ENCODE measurements around the gene CDH4.

The CDH4 gene

DNA sequence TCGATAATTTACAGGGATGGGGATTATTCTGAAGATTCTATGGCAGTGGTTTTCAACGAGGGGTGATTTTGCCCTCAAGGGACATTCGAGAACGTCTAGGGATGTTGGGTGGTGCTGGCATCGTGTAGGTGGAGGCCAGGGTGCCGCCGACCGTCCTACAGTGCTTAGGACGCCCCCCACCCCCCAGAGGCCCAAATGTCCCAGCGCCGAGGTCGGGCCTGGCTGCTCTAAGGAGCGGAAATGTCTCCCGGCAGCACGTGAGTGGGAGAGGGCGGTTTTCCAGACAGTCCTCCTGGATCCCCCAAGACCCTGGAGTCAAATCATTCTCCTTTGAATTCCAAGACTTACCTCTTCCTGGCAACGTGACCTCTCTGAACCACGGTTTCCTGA lies 101.9 kb downstream of the CDH4 start:
- in situ Hi-C loops (cut with HindIII; ENCODE audit: low sequenced_read_pairs): loop anchor here (5.0 kb wide), 2 partner anchors 33 to 68 kb away; no protein-coding TSS in a partner anchor

- in situ Hi-C loops (cut with HindIII; ENCODE audit: low sequenced_read_pairs): loop anchor here (5.0 kb wide), 2 partner anchors 33 to 68 kb away; no protein-coding TSS in a partner anchor
Observed at GRCh38 chr20:61354501-61354900, 102.4 kb downstream of the CDH4 start.

GRCh38 chr20:61354901-61355495 lies 102.9 kb downstream of the CDH4 start:
- in situ Hi-C loops (cut with HindIII; ENCODE audit: low sequenced_read_pairs): loop anchor here (5.0 kb wide), 2 partner anchors 32 to 67 kb away; no protein-coding TSS in a partner anchor

- in situ Hi-C loops (cut with HindIII; ENCODE audit: low sequenced_read_pairs): no loop called here
Observed at GRCh38 chr20:61355585-61355984, 103.5 kb downstream of the CDH4 start.

GRCh38 chr20:61356196-61356595 lies 104.1 kb downstream of the CDH4 start:
- in situ Hi-C loops (cut with HindIII; ENCODE audit: low sequenced_read_pairs): no loop called here

GRCh38 chr20:61357119-61357518 lies 105.1 kb downstream of the CDH4 start:
- in situ Hi-C loops (cut with HindIII; ENCODE audit: low sequenced_read_pairs): no loop called here

- in situ Hi-C loops (cut with HindIII; ENCODE audit: low sequenced_read_pairs): no loop called here
Observed at GRCh38 chr20:61359254-61359653, 107.2 kb downstream of the CDH4 start.

- in situ Hi-C loops (cut with HindIII; ENCODE audit: low sequenced_read_pairs): no loop called here
Observed at GRCh38 chr20:61360296-61360695, 108.2 kb downstream of the CDH4 start.

GRCh38 chr20:61360940-61361339 lies 108.9 kb downstream of the CDH4 start:
- in situ Hi-C loops (cut with HindIII; ENCODE audit: low sequenced_read_pairs): no loop called here

- in situ Hi-C loops (cut with HindIII; ENCODE audit: low sequenced_read_pairs): no loop called here
Observed at GRCh38 chr20:61361501-61361900, 109.4 kb downstream of the CDH4 start.

GRCh38 chr20:61364147-61364546 lies 112.1 kb downstream of the CDH4 start:
- in situ Hi-C loops (cut with HindIII; ENCODE audit: low sequenced_read_pairs): no loop called here

DNA sequence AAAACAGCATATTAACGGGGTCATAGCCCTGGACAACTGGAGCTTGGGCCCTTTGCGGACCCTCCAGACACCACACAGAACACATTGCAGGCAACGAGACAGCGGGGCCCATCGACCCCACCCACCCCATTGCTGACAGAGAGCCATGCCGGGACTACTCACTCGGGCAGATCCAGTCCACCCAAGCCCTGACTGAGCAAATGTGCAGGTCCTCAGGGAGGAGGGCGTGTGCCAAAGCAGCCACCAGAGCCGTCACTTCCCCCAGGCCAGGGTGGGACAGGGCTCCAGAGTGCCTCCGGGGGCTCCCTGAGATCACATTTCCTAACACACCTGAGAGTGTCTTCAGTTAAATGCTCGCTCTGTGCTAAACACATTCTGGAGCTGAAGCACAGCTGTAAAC lies 114.9 kb downstream of the CDH4 start:
- in situ Hi-C loops (cut with HindIII; ENCODE audit: low sequenced_read_pairs): no loop called here

DNA sequence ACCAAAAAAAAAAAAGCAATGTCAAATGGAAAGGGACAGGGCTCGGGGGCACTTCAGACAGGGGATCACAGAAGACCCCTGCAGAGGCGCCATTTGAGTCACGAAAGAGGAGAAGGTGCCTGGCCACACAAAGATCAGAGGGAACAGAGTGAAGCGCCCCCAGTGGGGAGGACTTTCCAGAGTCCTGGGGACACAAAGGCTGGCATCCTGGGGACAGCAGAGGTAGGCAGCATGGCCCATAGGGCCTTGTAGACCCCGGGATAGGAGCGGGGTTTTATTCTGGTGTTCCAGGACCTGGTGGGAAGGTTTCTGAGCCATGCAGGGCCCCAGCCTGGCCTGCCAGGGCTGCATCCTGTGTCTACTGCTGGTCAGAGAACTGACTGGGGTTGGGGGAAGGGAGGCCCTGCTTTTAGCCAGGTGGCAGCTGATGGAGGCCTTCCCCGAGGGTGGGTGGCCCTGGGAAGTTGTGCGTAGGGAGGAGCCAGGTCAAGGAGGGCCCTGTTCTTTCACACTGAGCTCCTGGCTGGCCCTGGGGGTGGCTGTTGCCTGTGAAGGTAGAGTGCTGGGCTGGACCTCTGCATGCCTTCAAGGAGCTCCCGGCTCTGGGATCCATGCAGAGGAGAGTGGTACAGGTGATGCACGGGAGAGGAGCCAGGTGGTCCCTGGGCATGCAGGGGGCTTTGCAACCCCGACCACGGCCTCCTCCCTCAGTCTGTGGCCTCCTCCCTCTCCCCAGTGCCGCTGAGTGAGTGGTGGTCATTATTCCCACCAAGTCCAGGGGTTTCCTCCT lies 117.9 kb downstream of the CDH4 start:
- in situ Hi-C loops (cut with HindIII; ENCODE audit: low sequenced_read_pairs): no loop called here

GRCh38 chr20:61370841-61371303 lies 118.8 kb downstream of the CDH4 start:
- in situ Hi-C loops (cut with HindIII; ENCODE audit: low sequenced_read_pairs): no loop called here

DNA sequence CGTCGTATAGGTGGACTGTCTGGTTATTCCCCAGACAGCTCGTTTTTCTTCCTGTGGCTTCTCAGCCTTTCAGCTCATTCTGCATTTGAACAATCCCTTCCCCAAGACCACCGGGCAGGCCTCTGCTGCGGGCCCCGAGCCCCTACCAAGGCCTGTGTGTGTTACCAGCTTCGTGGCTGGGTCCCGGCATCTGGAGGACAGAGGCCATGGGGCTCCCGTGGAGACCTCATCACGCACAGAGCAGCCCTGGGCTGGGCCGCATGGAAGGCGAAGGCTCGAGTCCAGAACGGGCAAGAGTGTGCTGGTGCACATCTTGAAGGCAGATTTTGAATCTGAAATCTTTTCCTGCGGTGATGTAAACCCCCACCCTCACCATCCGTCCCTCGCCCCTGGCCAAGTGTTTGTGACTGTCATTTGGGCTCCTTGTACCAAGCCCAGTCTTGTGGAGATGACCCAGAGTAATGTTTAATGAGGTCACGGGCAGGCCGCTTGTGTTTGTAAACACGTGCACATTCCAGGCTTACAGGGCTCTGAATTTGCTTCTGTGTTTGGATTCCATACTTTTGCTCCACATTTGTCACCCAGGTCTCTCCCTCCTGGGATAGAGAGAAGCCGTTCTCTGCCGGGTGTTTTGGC lies 119.6 kb downstream of the CDH4 start:
- in situ Hi-C loops (cut with HindIII; ENCODE audit: low sequenced_read_pairs): no loop called here

- in situ Hi-C loops (cut with HindIII; ENCODE audit: low sequenced_read_pairs): no loop called here
Observed at GRCh38 chr20:61372137-61373054, 120.3 kb downstream of the CDH4 start.

DNA sequence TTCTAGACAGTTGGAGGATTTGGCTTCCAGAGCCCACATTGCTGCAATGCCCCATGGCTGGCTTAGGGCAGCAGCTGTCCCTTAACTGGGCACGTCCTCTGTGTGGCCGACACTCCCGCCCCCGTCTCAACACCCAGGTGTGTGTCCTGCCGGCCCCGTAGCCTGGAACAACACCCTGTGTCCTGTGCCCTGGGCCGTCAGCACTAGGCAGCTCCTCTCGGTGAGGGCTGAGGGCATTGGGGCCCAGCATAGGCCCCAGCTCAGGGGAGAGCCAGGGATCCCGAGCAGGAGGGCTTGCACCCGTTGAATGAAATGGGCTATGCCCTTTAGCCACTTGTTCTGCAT lies 121.0 kb downstream of the CDH4 start:
- in situ Hi-C loops (cut with HindIII; ENCODE audit: low sequenced_read_pairs): no loop called here

DNA sequence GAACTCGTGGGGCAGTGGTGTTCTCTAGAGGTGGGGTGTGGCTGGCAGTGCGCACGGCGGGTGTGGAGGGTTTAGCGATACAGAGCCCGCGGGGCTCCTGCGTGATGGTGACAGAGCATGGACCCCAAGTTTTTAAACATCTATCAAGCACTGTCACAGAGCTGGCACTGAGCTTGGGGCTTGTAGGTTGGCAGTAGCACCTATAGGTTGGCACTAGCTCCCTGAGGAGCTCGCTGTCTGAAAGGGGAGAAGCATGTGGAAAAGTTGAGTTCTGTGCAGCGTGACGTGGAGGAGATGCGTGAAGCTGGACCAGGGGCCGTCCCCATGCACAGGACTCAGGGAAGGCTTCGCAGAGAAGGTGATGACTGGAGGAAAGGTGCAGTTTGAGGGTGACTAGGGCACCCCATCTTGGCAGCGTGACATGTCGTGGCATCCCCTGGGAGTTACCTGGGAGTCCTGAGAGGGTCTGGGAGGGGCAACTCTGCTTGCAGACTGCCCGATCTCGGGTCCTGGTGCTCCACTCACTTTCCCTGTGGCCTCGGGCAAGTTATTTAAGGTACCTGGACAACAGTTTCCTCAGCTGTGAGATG lies 122.0 kb downstream of the CDH4 start:
- in situ Hi-C loops (cut with HindIII; ENCODE audit: low sequenced_read_pairs): no loop called here

DNA sequence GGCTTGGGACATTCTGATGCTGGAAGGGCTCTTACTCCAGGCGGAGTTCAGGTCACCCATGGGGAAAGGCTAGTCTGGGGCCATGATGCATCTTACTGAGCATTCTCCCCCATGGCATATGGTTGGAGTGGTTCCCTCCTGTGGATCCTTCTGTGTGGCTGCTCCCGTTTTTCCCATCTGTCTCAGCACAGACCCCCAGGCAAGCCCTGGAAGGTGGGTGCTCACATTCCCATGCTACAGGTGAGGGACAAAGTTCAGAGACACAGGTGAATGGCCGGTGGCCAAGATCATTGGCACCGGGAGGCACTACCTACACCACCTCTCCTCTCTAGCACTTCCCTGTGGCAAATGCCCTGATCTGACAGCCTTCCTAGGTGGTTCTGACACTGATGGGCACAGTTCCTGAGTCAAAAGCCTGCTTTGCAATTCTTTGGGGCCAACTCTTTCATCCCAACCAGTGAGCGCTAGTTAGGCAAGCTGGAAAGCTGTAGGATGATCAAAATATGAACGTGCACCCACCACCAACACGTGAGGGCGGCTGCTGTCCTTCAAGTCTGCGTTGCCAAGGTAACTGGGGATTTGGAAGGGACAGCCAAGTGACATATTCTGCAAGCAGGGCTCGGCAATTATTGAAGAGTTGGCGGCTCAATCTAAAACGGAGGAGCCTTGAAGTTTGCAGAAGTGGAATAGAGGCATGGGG lies 124.6 kb downstream of the CDH4 start:
- in situ Hi-C loops (cut with HindIII; ENCODE audit: low sequenced_read_pairs): no loop called here
